Sigmoid colon (tissue), 7 donors: ENCODE measurements around the gene ENKD1. TPM values are rescaled to one million over a fixed set of nuclear protein-coding genes. Genes with fewer than 3 reads are reported as not detected.

Source experiments
- DNase-seq: peaks from one replicate; pipeline ENCODE4 v3.0.0-alpha.2; 2019
- H3K27ac ChIP-seq, 4 donors: fragments of 200-600 bp; sonication (generic); one replicate each; pipeline ENCODE4 v1.5.1; 2016 to 2019; ENCODE audit warnings: mild to moderate bottlenecking in 1 of 4
- H3K27me3 ChIP-seq, 3 donors: fragments of 200-600 bp; sonication (generic); one replicate each; pipeline ENCODE4 v1.5.1; 2019; ENCODE audit warnings: mild to moderate bottlenecking in 1 of 3
- H3K36me3 ChIP-seq, 4 donors: fragments of 200-600 bp; sonication (generic); one replicate each; pipeline ENCODE4 v1.5.1; 2016 to 2019
- H3K4me1 ChIP-seq, 4 donors: fragments of 200-600 bp; sonication (generic); one replicate each; pipeline ENCODE4 v1.5.1; 2017 to 2019
- H3K4me3 ChIP-seq, 4 donors: fragments of 200-600 bp; sonication (generic); one replicate each; pipeline ENCODE4 v1.5.1; 2017 to 2019; ENCODE audit warnings: mild to moderate bottlenecking in 2 of 4, moderate library complexity in 1 of 4
- H3K9me3 ChIP-seq, 4 donors: fragments of 200-600 bp in 3 of 4; sonication (generic) in 3 of 4; one replicate each; pipeline versions ENCODE4 v1.5.1 to v1.6.1; 2013 to 2019
- EP300 ChIP-seq, 4 donors: sonication (generic); formaldehyde crosslinking; IDR thresholded peaks; one replicate each; pipeline ENCODE4 v1.6.1; 2017; ENCODE audit warnings: antibody characterized with exemption in 4 of 4
- POLR2A ChIP-seq, 2 donors: fragments of 450-650 bp; IDR thresholded peaks; one replicate each; pipeline ENCODE4 v1.6.1; 2016; ENCODE audit warnings: antibody characterized with exemption in 2 of 2, mild to moderate bottlenecking in 2 of 2, moderate library complexity in 2 of 2
- POLR2AphosphoS5 ChIP-seq, 4 donors: sonication (generic); formaldehyde crosslinking; IDR thresholded peaks; one replicate each; pipeline ENCODE4 v1.6.1; 2017; ENCODE audit warnings: antibody characterized with exemption in 4 of 4
- WGBS, 2 donors: extraction: QIAGEN DNeasy Blood & Tissue Kit; methylation state at CpG; one replicate each; pipeline ENCODE4 v1.1.7; 2013; 5-methylcytosine and 5-hydroxymethylcytosine counted together
- intact Hi-C: fragments of 100-400 bp; cut with DNase I; formaldehyde crosslinking; loops from one replicate; pipeline ENCODE4 v1.15.1; 2023
- polyA plus RNA-seq, 3 donors: library from polyadenylated mRNA; stranded (reverse); fragments of 200-250 nt; gene quantifications; one replicate each; pipeline ENCODE4 v1.2.3, GENCODE V29; 2013
- total RNA-seq, 4 donors: library from RNA; depleted of rRNA; stranded (reverse); fragments of >200 nt; gene quantifications; one replicate each; pipeline ENCODE4 v1.1.0, GENCODE V29; 2016
- TF ChIP-seq, protein P1 (sequence below), 4 experiments: fragments of 450-650 bp in 3 of 4; fragments of 200-600 bp in 1 of 4; IDR thresholded peaks; one replicate each; pipeline ENCODE4 v1.5.1; 2016 to 2019; ENCODE audit warnings: antibody characterized with exemption in 4 of 4, mild to moderate bottlenecking in 3 of 4, moderate library complexity in 2 of 4
- donor health status: healthy with polysubstance abuse.
- donor health status: Bipolar disorder and iron deficiency.
- donor health status: healthy.

The ENKD1 gene
- total and polyA plus RNA-seq, 7 donors = 6.9 to 27.0 (median 21.0) TPM

DNA sequence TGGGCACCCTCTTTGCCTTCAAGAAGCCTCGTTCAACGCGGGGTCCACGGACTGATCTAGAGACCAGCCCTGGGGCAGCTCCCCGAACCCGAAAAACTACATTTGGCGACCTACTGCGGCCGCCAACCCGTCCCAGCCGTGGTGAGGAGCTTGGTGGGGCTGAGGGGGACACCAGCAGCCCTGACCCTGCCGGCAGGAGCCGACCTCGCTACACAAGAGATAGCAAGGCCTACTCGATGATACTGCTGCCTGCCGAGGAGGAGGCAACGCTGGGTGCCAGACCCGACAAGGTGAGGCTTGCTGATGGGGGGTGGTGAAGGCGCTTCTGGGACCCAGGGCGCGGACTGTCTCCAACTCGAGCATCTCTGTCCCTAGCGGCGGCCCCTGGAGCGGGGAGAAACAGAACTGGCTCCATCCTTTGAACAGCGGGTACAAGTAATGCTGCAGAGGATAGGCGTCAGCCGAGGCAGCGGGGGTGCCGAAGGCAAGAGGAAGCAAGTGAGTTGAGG lies 12.1 kb downstream of the ENKD1 start:
- Histone ChIP-seq H3K9me3 (no peaks in the 10 kb centered on the region), H3K4me1 (peaks cover 0 to 25% (median 22%) of the 10 kb centered on the region in 4 donors), H3K27me3 (peaks cover 28 to 62% (median 51%) of the 10 kb centered on the region in 3 donors), H3K4me3 (no peak overlapping the region), H3K27ac (no peak overlapping the region), H3K36me3 (peaks cover 0 to 17% (median 4%) of the 10 kb centered on the region in 4 donors)
- intact Hi-C loops = no loop called here
- no peak for DNase-seq
- 57 to 73% methylated on average over 30 of the region's 30 CpGs for WGBS, 2 donors
- TF ChIP-seq POLR2A (IDR thresholded peaks at IDR 0.05) (no peak), POLR2AphosphoS5 (IDR thresholded peaks at IDR 0.05) (no peak), EP300 (IDR thresholded peaks at IDR 0.05) (no peak)
- TF ChIP-seq, protein P1, sequence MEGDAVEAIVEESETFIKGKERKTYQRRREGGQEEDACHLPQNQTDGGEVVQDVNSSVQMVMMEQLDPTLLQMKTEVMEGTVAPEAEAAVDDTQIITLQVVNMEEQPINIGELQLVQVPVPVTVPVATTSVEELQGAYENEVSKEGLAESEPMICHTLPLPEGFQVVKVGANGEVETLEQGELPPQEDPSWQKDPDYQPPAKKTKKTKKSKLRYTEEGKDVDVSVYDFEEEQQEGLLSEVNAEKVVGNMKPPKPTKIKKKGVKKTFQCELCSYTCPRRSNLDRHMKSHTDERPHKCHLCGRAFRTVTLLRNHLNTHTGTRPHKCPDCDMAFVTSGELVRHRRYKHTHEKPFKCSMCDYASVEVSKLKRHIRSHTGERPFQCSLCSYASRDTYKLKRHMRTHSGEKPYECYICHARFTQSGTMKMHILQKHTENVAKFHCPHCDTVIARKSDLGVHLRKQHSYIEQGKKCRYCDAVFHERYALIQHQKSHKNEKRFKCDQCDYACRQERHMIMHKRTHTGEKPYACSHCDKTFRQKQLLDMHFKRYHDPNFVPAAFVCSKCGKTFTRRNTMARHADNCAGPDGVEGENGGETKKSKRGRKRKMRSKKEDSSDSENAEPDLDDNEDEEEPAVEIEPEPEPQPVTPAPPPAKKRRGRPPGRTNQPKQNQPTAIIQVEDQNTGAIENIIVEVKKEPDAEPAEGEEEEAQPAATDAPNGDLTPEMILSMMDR (IDR thresholded peaks at IDR 0.05) = no peak

DNA sequence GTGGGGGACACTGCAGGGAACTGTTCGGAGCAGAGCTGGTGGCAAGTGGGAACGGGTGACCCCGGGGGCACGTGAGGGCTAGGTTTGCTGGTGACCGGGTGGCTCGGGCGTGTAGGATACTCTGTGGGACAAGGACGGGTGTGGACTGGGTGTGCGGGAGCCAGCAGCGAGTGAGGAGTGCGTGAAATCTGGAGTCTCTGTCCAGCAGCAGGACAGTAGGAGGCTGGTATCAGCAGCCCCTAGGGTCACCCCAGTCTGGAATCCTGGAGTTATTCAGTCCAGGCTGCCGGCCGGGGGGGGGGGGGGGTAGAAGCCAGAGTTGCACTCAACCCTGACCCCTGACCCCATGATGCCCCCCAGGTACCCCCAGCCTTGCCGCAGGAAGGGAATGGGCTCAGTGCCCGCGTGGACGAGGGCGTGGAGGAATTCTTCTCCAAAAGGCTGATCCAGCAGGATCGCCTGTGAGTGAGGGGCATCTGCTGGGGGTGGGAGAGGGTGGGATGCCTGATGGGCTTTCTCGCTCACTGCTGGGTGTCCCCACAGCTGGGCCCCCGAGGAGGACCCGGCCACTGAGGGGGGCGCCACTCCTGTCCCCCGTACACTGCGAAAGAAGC lies 12.7 kb downstream of the ENKD1 start:
- H3K4me1 ChIP-seq = peaks cover 0 to 19% (median 17%) of the 10 kb centered on the region in 4 donors
- no peak for DNase-seq
- intact Hi-C loops = no loop called here
- H3K36me3 ChIP-seq = peaks cover 0 to 17% (median 4%) of the 10 kb centered on the region in 4 donors
- no peak overlapping the region for H3K27ac ChIP-seq
- peak overlapping the region in 2 of 4 donors; percentile 41 to 42 for H3K4me3 ChIP-seq
- WGBS, 2 donors = 33 to 54% methylated on average over 25 of the region's 25 CpGs
- TF ChIP-seq EP300 (IDR thresholded peaks at IDR 0.05) (no peak), POLR2AphosphoS5 (IDR thresholded peaks at IDR 0.05) (no peak), POLR2A (IDR thresholded peaks at IDR 0.05) (no peak)
- TF ChIP-seq, protein P1 (IDR thresholded peaks at IDR 0.05) = no peak
- peaks cover 29 to 68% (median 57%) of the 10 kb centered on the region in 3 donors for H3K27me3 ChIP-seq
- H3K9me3 ChIP-seq = no peaks in the 10 kb centered on the region

DNA sequence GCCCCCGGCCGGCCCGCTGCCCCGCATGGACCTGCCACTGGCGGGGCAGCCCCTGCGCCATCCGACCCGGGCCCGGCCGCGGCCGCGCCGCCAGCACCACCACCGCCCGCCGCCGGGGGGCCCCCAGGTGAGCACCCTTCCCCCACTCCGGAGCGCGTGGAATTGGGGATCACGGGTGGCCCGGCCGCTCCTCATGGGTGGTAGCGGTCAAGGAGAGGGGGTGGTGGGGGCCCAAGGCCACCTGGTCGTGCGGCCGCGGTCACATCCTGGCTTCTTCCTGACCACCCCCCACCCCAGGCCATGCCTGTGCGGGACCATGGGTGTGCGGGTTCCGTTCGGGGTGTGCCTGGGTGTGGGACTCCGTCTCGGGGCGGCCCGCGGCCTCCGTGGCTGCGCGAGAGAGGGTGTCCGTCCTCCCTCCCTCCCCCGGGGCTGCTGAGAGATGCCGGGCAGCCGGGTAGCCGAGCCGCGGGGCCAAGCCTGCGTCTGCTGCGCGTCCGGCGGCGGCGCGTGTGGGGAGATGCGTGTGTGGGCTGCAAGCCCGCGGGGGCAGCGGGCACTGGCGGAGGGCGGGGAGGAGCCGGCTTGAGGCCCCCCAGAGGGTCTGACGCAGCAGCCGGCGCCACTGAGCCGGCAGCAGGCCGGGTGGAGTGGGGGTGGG lies 13.3 kb downstream of the ENKD1 start:
- intact Hi-C loops = no loop called here
- Histone ChIP-seq H3K36me3 (peaks cover 0 to 17% (median 4%) of the 10 kb centered on the region in 4 donors), H3K9me3 (no peaks in the 10 kb centered on the region), H3K4me3 (peak overlapping the region in 3 of 4 donors; percentile 17 to 42 (median 41)), H3K4me1 (peaks cover 0 to 21% (median 17%) of the 10 kb centered on the region in 4 donors), H3K27me3 (peaks cover 35 to 74% (median 63%) of the 10 kb centered on the region in 3 donors), H3K27ac (no peak overlapping the region)
- no peak for DNase-seq
- TF ChIP-seq POLR2A (IDR thresholded peaks at IDR 0.05) = no peak
- TF ChIP-seq, protein P1 (IDR thresholded peaks at IDR 0.05) = no peak
- no peak for TF ChIP-seq POLR2AphosphoS5 (IDR thresholded peaks at IDR 0.05)
- no peak for TF ChIP-seq EP300 (IDR thresholded peaks at IDR 0.05)
- 6 to 53% methylated on average over 68 of the region's 68 CpGs for WGBS, 2 donors

DNA sequence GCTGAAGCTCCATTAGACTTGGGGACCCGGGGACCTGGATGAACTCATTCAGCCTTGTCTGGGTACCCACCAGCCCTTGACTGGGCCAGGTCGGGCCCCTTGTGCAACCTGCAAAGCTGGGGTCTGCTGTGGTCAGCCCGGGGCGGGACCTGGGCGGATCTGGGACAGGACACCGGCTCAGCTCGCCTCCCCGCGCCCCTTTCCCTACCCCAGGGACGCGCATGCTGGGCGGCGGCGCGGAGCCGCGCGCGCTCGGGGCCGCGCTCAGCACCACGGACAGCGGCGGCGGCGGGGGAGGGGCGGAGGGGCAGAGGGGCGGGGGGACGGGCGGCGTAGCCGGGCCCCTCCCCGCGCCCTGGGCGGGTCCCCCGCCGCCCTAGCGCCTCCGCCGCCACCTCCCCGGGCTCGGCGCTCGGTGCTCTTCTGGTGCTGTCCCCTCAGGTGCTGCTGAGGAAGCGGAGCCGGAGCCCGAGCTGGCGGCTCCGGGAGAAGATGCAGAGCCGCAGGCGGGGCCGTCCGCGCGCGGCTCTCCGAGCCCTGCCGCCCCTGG lies 13.9 kb downstream of the ENKD1 start:
- TF ChIP-seq, protein P1 (IDR thresholded peaks at IDR 0.05) = no peak
- no peak for TF ChIP-seq POLR2AphosphoS5 (IDR thresholded peaks at IDR 0.05)
- DNase-seq = no peak
- 6 to 57% methylated on average over 59 of the region's 59 CpGs for WGBS, 2 donors
- no peak overlapping the region for H3K27ac ChIP-seq
- peaks cover 0 to 11% (median 4%) of the 10 kb centered on the region in 4 donors for H3K36me3 ChIP-seq
- peak overlapping the region in 3 of 4 donors; percentile 17 to 42 (median 41) for H3K4me3 ChIP-seq
- no peaks in the 10 kb centered on the region for H3K9me3 ChIP-seq
- peaks cover 0 to 25% (median 21%) of the 10 kb centered on the region in 4 donors for H3K4me1 ChIP-seq
- intact Hi-C loops = no loop called here
- peaks cover 41 to 80% (median 69%) of the 10 kb centered on the region in 3 donors for H3K27me3 ChIP-seq
